ENCODE data around the gene CNR2.
"Not testable (repeated sequence)": the region's sequence is repeated elsewhere in the genome, so short reads cannot be mapped to it uniquely, and the experiment has no call there.

The CNR2 gene

DNA sequence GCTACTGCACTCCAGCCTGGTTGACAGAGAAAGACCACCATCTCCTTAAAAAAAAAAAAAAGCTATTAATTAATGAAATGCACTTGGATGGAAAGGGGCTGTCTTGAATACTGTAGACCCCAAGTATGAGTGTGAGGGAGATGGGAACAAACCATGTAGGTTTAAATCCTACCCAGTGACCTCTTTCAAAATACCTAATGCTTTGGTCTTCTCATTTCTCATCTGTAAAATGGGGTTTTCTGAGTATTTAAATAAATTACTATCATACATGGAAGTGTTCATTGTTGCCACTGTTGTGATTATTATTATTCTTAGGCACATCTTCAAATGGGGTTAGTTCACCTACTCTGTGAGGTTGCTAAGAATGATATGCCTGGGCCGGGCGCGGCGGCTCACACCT, 27.9 kb downstream of the CNR2 start:
- no peak for DNase-seq (ENCODE audit: low read depth, low spot score)

GRCh38 chr1:23882746-23883145, 30.4 kb downstream of the CNR2 start:
- no peak for DNase-seq (ENCODE audit: low read depth, low spot score)

- no peak for DNase-seq (ENCODE audit: low read depth, low spot score)
Measured at GRCh38 chr1:23879809-23880208, 33.4 kb downstream of the CNR2 start.

DNA sequence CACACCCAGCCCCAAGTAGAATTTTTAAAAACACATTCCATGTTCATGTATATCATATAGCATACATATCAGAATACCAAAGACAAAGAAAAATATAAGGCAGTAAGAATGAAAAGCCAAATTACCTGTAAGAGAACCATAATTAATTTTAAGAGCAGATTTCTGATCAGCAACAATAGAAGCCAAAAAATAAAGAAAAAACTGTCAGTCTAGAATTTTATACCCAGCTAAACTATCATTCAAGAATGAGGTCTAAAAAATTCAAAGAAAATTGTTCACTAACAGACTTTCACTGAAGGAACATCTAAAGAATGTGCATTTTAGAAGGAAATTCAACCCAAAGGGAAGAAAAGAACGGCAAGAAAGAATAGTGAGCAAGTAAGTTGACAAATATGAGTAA, 34.5 kb downstream of the CNR2 start:
- no peak for DNase-seq (ENCODE audit: low read depth, low spot score)

DNA sequence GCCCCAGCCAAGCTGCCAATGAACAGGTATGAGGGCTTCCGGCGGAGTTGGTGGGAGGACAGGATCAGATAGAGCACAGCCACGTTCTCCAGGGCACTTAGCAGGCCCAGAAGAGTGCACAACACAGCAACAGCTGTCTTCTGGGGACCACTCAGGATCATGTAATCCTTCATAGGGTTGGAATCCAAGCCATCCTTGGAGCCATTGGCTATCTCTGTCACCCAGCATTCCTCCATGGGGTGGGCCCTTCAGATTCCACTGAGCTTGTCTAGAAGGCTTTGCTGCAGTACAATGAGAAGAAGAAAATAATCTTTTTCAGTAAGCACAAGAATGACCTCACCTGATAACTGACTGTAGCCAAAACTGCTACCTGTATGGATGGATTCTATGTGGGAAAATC, 37.8 kb downstream of the CNR2 start:
- no peak for DNase-seq (ENCODE audit: low read depth, low spot score)

GRCh38 chr1:23872421-23872820, 40.7 kb downstream of the CNR2 start:
- DNase-seq (ENCODE audit: low read depth, low spot score) = no peak

DNA sequence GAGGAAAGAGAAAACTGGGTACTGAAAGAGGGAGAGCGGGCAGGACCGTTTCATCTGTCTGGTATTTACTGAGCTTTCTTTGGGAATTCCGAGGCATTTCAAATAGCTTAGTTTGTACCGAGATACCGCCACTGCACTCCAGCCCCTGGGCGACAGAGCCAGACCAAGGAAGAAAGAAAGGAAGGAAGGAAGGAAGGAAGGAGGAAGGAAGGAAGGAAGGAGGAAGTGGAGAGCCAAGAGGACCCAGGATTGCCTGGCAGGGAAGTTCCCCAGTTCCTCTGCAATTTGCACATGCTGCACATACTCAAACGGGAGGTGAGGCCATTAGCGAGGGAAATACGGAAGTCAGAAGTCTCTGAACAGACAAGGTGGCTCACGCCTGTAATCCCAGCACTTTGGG, 44.1 kb downstream of the CNR2 start:
- no peak for DNase-seq (ENCODE audit: low read depth, low spot score)

GRCh38 chr1:23868557-23869016, 44.6 kb downstream of the CNR2 start:
- no peak for DNase-seq (ENCODE audit: low read depth, low spot score)

- peak; percentile 67 for DNase-seq (ENCODE audit: low read depth, low spot score)
Measured at GRCh38 chr1:23867895-23868556, 45.1 kb downstream of the CNR2 start, which contains the start of gene FUCA1. Gene FUCA1 (minus strand): TSS chr1:23868290. CDS start chr1:23868286, 4 bp downstream.

DNA sequence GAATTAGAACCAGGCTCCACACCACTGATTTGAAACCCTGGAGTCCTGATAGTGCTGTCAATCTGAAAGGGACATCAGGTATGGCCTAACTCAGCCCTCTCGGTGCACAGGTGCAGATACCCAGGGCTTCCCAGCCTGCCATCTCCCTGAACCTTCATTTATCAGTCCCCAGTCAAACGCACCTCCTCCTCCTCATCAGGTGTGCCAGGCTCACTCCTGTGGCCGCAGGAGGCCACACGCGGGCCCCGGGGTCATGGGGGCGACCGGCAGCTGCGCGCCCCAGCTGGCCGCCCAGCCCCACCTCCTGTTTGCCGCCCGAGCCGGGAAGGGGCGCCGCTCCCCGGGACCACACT, 45.6 kb downstream of the CNR2 start:
- DNase-seq (ENCODE audit: low read depth, low spot score) = no peak

GRCh38 chr1:23865543-23865930, 47.6 kb downstream of the CNR2 start:
- DNase-seq (ENCODE audit: low read depth, low spot score) = no peak

DNA sequence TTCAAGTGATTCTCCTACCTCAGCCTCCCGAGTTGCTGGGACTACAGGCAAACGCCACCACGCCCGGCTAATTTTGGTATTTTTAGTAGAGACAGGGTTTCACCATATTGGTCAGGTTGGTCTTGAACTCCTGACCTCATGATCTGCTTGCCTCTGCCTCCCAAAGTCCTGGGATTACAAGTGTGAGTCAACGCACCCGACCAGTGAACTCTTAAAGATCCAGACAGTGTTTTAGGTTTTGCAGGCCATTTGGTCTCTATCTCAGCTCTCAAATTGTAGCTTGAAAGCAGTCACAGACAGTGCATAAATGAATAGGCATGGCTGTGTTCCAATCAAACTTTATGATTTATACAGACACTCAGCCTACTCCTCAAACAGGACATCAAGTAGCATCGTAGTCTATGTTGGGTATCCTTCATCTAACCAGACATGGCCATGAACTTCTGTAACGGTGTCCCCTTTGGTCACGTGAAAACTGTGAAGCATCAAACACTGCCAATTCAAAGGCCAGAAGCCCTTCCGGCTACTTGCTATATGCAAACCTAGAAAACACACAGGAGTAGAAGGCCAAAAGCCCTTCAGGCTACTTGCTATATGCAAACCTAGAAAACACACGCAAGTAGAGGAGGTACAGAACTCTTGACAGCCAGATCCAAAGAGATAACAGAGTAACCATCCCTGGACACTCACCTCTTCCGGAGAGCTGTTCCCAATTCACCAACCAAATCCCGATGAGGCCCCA, 48.2 kb downstream of the CNR2 start:
- DNase-seq (ENCODE audit: low read depth, low spot score) = no peak

DNA sequence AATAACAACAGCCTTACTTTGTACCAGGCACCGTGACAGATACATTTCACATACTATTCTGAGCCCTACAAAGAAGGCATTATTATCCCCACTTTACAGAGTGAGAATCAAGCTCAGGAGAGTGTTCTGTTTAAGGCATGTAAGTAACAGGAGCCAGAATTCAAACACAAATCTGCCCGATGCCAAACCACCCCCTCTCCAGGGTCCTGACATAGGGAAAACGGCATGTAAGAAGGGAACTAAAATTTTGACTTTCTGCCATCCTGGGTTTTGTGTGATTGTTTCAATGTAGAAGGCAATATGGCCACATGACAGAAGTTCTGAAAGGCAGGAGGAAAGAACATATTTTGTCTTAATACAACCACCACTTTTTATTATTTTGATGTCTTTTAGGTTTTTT, 50.5 kb downstream of the CNR2 start:
- DNase-seq (ENCODE audit: low read depth, low spot score) = no peak

DNA sequence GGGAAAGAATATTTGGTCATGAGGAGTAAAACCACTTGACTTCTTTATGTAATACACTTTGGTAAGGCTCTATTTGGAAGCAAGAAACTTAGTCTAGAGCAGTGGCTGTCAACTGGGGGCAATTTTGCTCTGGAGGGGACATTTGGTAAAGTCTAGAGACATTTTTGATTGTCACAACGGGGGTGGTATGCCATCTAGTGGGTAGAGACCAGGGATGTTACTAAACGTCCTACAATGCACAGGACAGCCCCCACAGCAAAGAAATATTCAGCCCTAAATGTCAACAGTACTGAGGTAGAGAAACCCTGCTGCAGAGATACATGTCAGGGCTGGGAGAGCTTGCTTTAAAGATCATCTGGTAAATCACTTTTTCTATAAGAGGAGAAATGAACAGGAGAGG, 58.6 kb downstream of the CNR2 start:
- DNase-seq (ENCODE audit: low read depth, low spot score) = no peak

- DNase-seq (ENCODE audit: low read depth, low spot score) = not testable (repeated sequence)
Measured at GRCh38 chr1:23853124-23853523, 60.0 kb downstream of the CNR2 start.

GRCh38 chr1:23851406-23851805, 61.8 kb downstream of the CNR2 start:
- DNase-seq (ENCODE audit: low read depth, low spot score) = not testable (repeated sequence)

DNA sequence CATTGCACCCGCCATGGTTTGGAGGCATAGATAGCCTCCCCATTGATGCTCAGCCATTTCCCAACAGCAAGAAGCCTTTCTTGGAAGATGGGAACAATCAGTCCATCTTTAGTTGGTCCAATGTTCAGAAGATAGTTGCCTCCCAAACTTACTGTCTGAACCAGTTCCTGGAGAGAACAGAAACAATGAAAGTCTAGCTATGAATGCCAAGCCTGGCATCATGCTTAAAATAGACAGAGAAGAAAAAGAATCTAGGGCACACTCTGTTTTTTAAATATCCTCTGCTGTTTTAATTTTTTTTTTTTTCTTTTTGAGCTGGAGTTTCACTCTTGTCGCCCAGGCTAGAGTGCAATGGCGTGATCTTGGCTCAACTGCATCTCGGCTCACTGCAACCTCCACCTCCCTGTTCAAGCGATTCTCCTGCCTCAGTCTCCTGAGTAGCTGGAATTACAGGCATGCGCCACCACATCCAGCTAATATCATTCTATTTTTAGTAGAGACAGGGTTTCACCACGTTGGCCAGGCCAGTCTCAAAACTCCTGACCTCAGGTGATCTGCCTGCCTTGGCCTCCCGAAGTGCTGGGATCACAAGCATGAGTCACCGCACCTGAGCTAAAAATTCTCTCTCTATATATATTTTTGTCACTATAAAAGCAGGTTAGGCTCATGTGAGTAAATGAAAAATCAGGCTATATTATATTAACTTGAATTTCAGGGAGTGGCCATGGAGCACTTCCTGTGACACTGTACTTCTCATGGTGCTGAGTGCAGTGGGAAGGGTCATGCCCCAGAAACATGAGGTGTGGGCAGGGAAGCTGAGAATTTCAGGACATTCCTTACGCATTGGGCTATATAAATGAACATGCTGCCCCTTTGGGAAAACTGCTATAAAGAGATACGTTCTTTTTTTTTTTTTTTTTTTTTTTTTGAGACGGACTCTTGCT, 64.2 kb downstream of the CNR2 start:
- DNase-seq (ENCODE audit: low read depth, low spot score) = no peak

DNA sequence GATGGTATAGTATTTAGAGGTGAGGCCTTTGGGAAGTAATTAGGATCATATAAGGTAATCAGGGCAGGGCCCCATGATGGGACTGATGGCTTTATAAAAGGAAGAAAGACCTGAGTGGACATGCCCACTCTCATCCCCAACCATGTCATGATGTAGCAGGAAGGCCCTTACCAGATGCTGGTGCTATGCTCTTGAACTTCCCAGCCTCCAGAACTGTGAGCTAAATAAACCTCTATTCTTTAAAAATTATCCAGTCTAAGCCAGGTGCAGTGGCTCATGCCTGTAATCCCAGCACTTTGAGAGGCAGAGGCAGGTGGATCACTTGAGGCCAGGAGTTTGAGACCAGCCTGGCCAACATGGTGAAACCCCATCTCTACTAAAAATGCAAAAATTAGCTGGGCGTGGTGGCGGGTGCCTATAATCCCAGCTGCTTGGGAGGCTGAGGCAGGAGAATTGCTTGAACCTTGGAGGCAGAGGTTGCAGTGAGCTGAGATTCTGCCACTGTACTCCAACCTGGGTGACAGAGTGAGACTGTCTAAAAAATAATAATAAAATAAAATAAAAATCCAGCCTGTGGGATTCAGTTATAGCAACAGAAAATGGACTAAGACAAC, 65.6 kb downstream of the CNR2 start:
- not testable (repeated sequence) for DNase-seq (ENCODE audit: low read depth, low spot score)

GRCh38 chr1:23845163-23845562, 68.0 kb downstream of the CNR2 start:
- DNase-seq (ENCODE audit: low read depth, low spot score) = no peak

DNA sequence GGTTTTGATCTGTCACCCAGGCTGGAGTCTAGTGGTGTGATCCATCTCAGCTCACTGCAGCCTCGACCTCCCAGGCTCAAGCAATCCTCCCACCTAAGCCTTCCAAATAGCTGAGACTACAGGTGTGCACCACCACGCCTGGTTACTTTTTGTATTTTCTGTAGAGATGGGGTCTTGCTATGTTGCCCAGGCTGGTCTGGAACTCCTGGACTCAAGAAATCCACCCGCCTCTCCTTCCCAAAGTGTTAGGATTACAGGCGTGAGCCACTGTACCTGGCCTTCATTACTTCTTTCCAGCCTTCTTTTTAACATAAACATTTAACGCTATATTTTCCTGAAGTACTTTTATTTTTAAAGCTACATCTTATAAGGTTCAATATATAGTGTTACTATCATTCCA, 69.5 kb downstream of the CNR2 start:
- no peak for DNase-seq (ENCODE audit: low read depth, low spot score)

DNA sequence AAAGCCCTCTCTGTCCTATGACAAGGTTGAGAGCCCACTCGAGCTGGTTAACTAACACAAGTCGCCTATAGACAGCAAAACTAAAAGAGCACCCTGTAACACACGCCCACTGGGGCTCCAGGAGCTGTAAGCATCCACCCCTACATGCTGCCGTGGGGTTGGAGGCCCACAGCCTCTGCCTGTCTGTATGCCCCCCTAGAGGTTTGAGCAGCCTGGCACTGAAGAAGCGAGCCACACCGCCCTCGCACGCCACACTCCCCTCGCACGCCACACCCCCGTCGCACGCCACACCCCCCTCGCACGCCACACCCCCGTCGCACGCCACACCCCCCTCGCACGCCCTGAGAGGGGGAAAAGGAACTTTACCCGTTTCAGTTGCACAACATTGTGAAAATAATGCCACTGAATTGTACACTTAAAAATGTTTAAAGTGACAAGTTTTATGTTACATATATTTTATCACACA, 74.7 kb downstream of the CNR2 start:
- no peak for DNase-seq (ENCODE audit: low read depth, low spot score)

DNA sequence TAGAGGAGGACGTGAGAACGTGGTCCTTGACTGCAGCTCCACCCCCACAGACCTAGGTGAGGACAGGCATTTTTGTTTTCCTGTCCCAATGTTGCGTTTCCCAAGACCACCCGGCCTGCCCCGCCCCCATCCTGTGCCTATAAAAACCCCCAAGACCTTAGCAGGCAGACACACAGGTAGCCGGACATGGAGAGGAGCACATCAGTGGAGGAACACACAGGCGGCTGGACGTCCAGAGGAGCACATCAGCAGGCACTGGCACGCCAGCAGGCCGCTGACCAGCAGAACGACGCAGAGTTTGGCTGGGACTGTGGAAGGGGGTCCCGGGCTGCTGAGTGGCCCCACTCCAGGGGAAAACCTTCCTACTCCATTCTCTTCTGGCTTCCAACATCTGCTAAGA, 75.3 kb downstream of the CNR2 start:
- DNase-seq (ENCODE audit: low read depth, low spot score) = no peak

All from brain pericyte (primary cell).